GM23338 (cell line): ENCODE data around the gene TLX1. TPM values are rescaled to one million over a fixed set of nuclear protein-coding genes. Genes with fewer than 3 reads are reported as not detected.

ENCODE experiments used
- ATAC-seq: fragments of 200-7000 bp; cut with Tn5 transposase; 3 replicates; pipeline ENCODE4 v1.9.1; 2020
- DNase-seq: peaks from one replicate; pipeline ENCODE4 v3.0.0-alpha.2; 2015; ENCODE audit warnings: low spot score
- H2AFZ ChIP-seq: fragments of 200-600 bp; sonication (generic); 2 replicates; pipeline ENCODE4 v1.8.0; 2016; ENCODE audit warnings: antibody characterized with exemption, mild to moderate bottlenecking, moderate library complexity
- H3F3A ChIP-seq: fragments of 200-600 bp; sonication (generic); replicated peaks from 2 replicates; pipeline ENCODE4 v1.8.0; 2017; ENCODE audit warnings: antibody characterized with exemption, mixed run types, low read depth
- H3K27ac ChIP-seq: fragments of 200-600 bp; sonication (generic); 2 replicates; pipeline ENCODE4 v1.6.1; 2016; ENCODE audit warnings: low read depth
- H3K27me3 ChIP-seq: fragments of 200-600 bp; sonication (generic); 2 replicates; pipeline ENCODE4 v1.8.0; 2016; ENCODE audit warnings: mild to moderate bottlenecking, mixed run types, moderate library complexity; ENCODE audit not compliant: insufficient read depth
- H3K36me3 ChIP-seq: fragments of 200-600 bp; sonication (generic); 2 replicates; pipeline ENCODE4 v1.8.0; 2016; ENCODE audit warnings: mild to moderate bottlenecking; ENCODE audit not compliant: insufficient read depth
- H3K4me1 ChIP-seq: fragments of 200-600 bp; sonication (generic); 2 replicates; pipeline ENCODE4 v1.8.0; 2016; ENCODE audit warnings: mild to moderate bottlenecking, moderate library complexity; ENCODE audit not compliant: insufficient read depth
- H3K4me2 ChIP-seq: fragments of 200-600 bp; sonication (generic); 2 replicates; pipeline ENCODE4 v1.7.1; 2017; ENCODE audit warnings: mixed run types
- H3K4me3 ChIP-seq: fragments of 200-600 bp; sonication (generic); 2 replicates; pipeline ENCODE4 v1.6.1; 2016; ENCODE audit warnings: mixed run types
- H3K79me2 ChIP-seq: fragments of 200-600 bp; sonication (generic); replicated peaks from 2 replicates; pipeline ENCODE4 v1.8.0; 2017; ENCODE audit warnings: mild to moderate bottlenecking; ENCODE audit not compliant: insufficient read depth
- H3K9me2 ChIP-seq: fragments of 200-600 bp; sonication (generic); 2 replicates; pipeline ENCODE4 v1.8.0; 2017; ENCODE audit not compliant: insufficient read depth
- H4K20me1 ChIP-seq: fragments of 200-600 bp; sonication (generic); replicated peaks from 2 replicates; pipeline ENCODE4 v1.8.0; 2017; ENCODE audit warnings: mild to moderate bottlenecking; ENCODE audit not compliant: insufficient read depth
- H3K27ac Mint-ChIP-seq: 2 replicates; pipeline ENCODE4 v1.8.0; 2020; ENCODE audit warnings: inconsistent platforms, mild to moderate bottlenecking, moderate library complexity, mixed read lengths
- H3K27me3 Mint-ChIP-seq: 3 replicates; pipeline ENCODE4 v1.8.0; 2022; ENCODE audit warnings: low read depth, mild to moderate bottlenecking, moderate library complexity, mixed read lengths, inconsistent platforms; ENCODE audit not compliant: insufficient read depth, poor library complexity
- H3K36me3 Mint-ChIP-seq: 3 replicates; pipeline ENCODE4 v1.8.0; 2021; ENCODE audit warnings: low read depth, mild to moderate bottlenecking, inconsistent platforms, moderate library complexity, mixed read lengths
- H3K4me1 Mint-ChIP-seq: 3 replicates; pipeline ENCODE4 v1.8.0; 2020; ENCODE audit warnings: mild to moderate bottlenecking, inconsistent platforms, mixed read lengths
- H3K4me3 Mint-ChIP-seq: 3 replicates; pipeline ENCODE4 v1.8.0; 2021; ENCODE audit warnings: moderate library complexity, mild to moderate bottlenecking, inconsistent platforms, mixed read lengths
- H3K9me3 Mint-ChIP-seq: 3 replicates; pipeline ENCODE4 v1.8.0; 2020; ENCODE audit warnings: moderate library complexity, mild to moderate bottlenecking, inconsistent platforms, mixed read lengths
- CREB1 ChIP-seq: fragments of 250-450 bp; sonication (Bioruptor Pico); IDR thresholded peaks from 2 replicates; pipeline ENCODE4 v1.5.0; 2020; ENCODE audit warnings: low read depth, mild to moderate bottlenecking, moderate library complexity
- EZH2 ChIP-seq: fragments of 200-600 bp; sonication (generic); IDR thresholded peaks from one replicate; pipeline ENCODE4 v1.8.0; 2017; ENCODE audit warnings: antibody characterized with exemption, mild to moderate bottlenecking, low read depth; ENCODE audit not compliant: unreplicated experiment
- JUNB ChIP-seq: IDR thresholded peaks from one replicate; pipeline ENCODE4 v1.6.1; 2016; ENCODE audit warnings: antibody characterized with exemption; ENCODE audit not compliant: unreplicated experiment
- NANOG ChIP-seq: IDR thresholded peaks from 2 replicates; pipeline ENCODE4 v1.6.1; 2016; ENCODE audit warnings: antibody characterized with exemption, borderline replicate concordance
- POLR2AphosphoS5 ChIP-seq: IDR thresholded peaks from 2 replicates; pipeline ENCODE4 v1.6.1; 2016; ENCODE audit warnings: antibody characterized with exemption, low read depth
- REST ChIP-seq: IDR thresholded peaks from one replicate; pipeline ENCODE4 v1.6.1; 2018; ENCODE audit warnings: antibody characterized with exemption; ENCODE audit not compliant: unreplicated experiment
- STAT1 ChIP-seq: IDR thresholded peaks from one replicate; pipeline ENCODE4 v1.6.1; 2016; ENCODE audit warnings: antibody characterized with exemption; ENCODE audit not compliant: unreplicated experiment
- ZNF114 ChIP-seq: fragments of 250-450 bp; sonication (Bioruptor Pico); IDR thresholded peaks from 2 replicates; pipeline ENCODE4 v1.5.0; 2020; ENCODE audit warnings: mild to moderate bottlenecking, moderate library complexity
- ZNF331 ChIP-seq: fragments of 250-450 bp; sonication (Bioruptor Pico); IDR thresholded peaks from 2 replicates; pipeline ENCODE4 v1.5.0; 2020; ENCODE audit warnings: low read depth, mild to moderate bottlenecking, moderate library complexity
- polyA plus RNA-seq: library from polyadenylated mRNA; unstranded; fragments of >200 nt; fragmentation: Nextera tagmentation; extraction: Ambion mirVana; gene quantifications from 2 replicates; pipeline ENCODE4 v1.2.1, GENCODE V29; 2016
- total RNA-seq: library from RNA; depleted of rRNA; stranded (reverse); fragments of >200 nt; shearing (Covaris generic); gene quantifications from 2 replicates; pipeline ENCODE4 v1.2.3, GENCODE V29; 2014
- TF ChIP-seq, protein P1 (sequence below), 2 experiments: fragments of 200-600 bp in 1 of 2; sonication (generic) in 1 of 2; conservative IDR thresholded peaks; 2 replicates each; pipeline versions ENCODE4 v1.5.1 to v1.6.1; 2016 to 2017; ENCODE audit warnings: antibody characterized with exemption in 2 of 2, low read depth in 2 of 2, mild to moderate bottlenecking in 2 of 2, moderate library complexity in 1 of 2
- TF ChIP-seq, protein P2 (sequence below): fragments of 250-450 bp; sonication (Bioruptor Pico); IDR thresholded peaks from 2 replicates; pipeline ENCODE4 v1.5.0; 2020; ENCODE audit warnings: mild to moderate bottlenecking, moderate library complexity
- TF ChIP-seq, protein P3 (sequence below): IDR thresholded peaks from 2 replicates; pipeline ENCODE4 v1.6.1; 2016; ENCODE audit warnings: antibody characterized with exemption

The TLX1 gene
- total and polyA plus RNA-seq, 2 experiments from 2014 or later = not detected

- H4K20me1 ChIP-seq = no peaks in the 10 kb centered on the region
- no peak overlapping the region for H3K4me3 ChIP-seq
- H3K4me1 Mint-ChIP-seq = peaks cover 14% of the 10 kb centered on the region
- H2AFZ ChIP-seq = no peak overlapping the region
- no peaks in the 10 kb centered on the region for H3K79me2 ChIP-seq
- peaks cover 16% of the 10 kb centered on the region for H3K27me3 Mint-ChIP-seq
- no peaks in the 10 kb centered on the region for H3K9me2 ChIP-seq
- no peaks in the 10 kb centered on the region for H3K36me3 ChIP-seq
- H3K27me3 ChIP-seq = peaks cover 13% of the 10 kb centered on the region
- peaks cover under 1% of the 10 kb centered on the region; the same call in 1 of the 2 replicates for H3K4me1 ChIP-seq
- ATAC-seq (no peak), DNase-seq (no peak)
- H3K27ac ChIP-seq = no peak overlapping the region
- H3K4me2 ChIP-seq = no peak overlapping the region
- H3K36me3 Mint-ChIP-seq = no peaks in the 10 kb centered on the region
- no peak overlapping the region for H3K4me3 Mint-ChIP-seq
- TF ChIP-seq, protein P1, sequence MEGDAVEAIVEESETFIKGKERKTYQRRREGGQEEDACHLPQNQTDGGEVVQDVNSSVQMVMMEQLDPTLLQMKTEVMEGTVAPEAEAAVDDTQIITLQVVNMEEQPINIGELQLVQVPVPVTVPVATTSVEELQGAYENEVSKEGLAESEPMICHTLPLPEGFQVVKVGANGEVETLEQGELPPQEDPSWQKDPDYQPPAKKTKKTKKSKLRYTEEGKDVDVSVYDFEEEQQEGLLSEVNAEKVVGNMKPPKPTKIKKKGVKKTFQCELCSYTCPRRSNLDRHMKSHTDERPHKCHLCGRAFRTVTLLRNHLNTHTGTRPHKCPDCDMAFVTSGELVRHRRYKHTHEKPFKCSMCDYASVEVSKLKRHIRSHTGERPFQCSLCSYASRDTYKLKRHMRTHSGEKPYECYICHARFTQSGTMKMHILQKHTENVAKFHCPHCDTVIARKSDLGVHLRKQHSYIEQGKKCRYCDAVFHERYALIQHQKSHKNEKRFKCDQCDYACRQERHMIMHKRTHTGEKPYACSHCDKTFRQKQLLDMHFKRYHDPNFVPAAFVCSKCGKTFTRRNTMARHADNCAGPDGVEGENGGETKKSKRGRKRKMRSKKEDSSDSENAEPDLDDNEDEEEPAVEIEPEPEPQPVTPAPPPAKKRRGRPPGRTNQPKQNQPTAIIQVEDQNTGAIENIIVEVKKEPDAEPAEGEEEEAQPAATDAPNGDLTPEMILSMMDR (conservative IDR thresholded peaks at IDR 0.05; ENCODE audit: low read depth in 2 of 2) = no peak
- TF ChIP-seq CREB1 (CRISPR knock-in tag) (no peak), REST (no peak), ZNF331 (no peak), JUNB (no peak), POLR2AphosphoS5 (no peak), ZNF114 (CRISPR knock-in tag) (no peak), NANOG (no peak), EZH2 (no peak), STAT1 (no peak)
- TF ChIP-seq, protein P2, sequence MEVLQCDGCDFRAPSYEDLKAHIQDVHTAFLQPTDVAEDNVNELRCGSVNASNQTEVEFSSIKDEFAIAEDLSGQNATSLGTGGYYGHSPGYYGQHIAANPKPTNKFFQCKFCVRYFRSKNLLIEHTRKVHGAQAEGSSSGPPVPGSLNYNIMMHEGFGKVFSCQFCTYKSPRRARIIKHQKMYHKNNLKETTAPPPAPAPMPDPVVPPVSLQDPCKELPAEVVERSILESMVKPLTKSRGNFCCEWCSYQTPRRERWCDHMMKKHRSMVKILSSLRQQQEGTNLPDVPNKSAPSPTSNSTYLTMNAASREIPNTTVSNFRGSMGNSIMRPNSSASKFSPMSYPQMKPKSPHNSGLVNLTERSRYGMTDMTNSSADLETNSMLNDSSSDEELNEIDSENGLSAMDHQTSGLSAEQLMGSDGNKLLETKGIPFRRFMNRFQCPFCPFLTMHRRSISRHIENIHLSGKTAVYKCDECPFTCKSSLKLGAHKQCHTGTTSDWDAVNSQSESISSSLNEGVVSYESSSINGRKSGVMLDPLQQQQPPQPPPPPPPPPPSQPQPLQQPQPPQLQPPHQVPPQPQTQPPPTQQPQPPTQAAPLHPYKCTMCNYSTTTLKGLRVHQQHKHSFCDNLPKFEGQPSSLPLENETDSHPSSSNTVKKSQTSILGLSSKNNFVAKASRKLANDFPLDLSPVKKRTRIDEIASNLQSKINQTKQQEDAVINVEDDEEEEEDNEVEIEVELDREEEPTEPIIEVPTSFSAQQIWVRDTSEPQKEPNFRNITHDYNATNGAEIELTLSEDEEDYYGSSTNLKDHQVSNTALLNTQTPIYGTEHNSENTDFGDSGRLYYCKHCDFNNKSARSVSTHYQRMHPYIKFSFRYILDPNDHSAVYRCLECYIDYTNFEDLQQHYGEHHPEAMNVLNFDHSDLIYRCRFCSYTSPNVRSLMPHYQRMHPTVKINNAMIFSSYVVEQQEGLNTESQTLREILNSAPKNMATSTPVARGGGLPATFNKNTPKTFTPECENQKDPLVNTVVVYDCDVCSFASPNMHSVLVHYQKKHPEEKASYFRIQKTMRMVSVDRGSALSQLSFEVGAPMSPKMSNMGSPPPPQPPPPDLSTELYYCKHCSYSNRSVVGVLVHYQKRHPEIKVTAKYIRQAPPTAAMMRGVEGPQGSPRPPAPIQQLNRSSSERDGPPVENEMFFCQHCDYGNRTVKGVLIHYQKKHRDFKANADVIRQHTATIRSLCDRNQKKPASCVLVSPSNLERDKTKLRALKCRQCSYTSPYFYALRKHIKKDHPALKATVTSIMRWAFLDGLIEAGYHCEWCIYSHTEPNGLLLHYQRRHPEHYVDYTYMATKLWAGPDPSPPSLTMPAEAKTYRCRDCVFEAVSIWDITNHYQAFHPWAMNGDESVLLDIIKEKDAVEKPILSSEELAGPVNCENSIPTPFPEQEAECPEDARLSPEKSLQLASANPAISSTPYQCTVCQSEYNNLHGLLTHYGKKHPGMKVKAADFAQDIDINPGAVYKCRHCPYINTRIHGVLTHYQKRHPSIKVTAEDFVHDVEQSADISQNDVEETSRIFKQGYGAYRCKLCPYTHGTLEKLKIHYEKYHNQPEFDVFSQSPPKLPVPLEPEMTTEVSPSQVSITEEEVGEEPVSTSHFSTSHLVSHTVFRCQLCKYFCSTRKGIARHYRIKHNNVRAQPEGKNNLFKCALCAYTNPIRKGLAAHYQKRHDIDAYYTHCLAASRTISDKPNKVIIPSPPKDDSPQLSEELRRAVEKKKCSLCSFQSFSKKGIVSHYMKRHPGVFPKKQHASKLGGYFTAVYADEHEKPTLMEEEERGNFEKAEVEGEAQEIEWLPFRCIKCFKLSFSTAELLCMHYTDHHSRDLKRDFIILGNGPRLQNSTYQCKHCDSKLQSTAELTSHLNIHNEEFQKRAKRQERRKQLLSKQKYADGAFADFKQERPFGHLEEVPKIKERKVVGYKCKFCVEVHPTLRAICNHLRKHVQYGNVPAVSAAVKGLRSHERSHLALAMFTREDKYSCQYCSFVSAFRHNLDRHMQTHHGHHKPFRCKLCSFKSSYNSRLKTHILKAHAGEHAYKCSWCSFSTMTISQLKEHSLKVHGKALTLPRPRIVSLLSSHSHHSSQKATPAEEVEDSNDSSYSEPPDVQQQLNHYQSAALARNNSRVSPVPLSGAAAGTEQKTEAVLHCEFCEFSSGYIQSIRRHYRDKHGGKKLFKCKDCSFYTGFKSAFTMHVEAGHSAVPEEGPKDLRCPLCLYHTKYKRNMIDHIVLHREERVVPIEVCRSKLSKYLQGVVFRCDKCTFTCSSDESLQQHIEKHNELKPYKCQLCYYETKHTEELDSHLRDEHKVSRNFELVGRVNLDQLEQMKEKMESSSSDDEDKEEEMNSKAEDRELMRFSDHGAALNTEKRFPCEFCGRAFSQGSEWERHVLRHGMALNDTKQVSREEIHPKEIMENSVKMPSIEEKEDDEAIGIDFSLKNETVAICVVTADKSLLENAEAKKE (CRISPR knock-in tag) = no peak
- TF ChIP-seq, protein P3, sequence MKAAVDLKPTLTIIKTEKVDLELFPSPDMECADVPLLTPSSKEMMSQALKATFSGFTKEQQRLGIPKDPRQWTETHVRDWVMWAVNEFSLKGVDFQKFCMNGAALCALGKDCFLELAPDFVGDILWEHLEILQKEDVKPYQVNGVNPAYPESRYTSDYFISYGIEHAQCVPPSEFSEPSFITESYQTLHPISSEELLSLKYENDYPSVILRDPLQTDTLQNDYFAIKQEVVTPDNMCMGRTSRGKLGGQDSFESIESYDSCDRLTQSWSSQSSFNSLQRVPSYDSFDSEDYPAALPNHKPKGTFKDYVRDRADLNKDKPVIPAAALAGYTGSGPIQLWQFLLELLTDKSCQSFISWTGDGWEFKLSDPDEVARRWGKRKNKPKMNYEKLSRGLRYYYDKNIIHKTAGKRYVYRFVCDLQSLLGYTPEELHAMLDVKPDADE = no peak
- no peak overlapping the region for H3K27ac Mint-ChIP-seq
- no peaks in the 10 kb centered on the region; the same call in 2 of the 3 replicates for H3K9me3 Mint-ChIP-seq
- H3F3A ChIP-seq = 0 out of 2 replicates have a peak, but pooled peaks cover 2% of the 10 kb centered on the region
Measured at GRCh38 chr10:101166430-101166829, 35.3 kb downstream of the TLX1 start.
